HG02973 (cell line): ENCODE measurements around the gene SLC38A6.

ENCODE experiments used
- ATAC-seq: cut with Tn5 transposase; IDR thresholded peaks from one replicate; pipeline ENCODE4 v1.9.1; 2021; ENCODE audit warnings: moderate library complexity; ENCODE audit not compliant: unreplicated experiment

The SLC38A6 gene

GRCh38 chr14:61101803-61102548 is 120.9 kb downstream of the SLC38A6 start:
- ATAC-seq: no peak
